Lower leg skin (tissue), 3 donors: ENCODE results near the gene CYTH3.

Experiments
- POLR2A ChIP-seq, 2 donors: fragments of 450-650 bp; IDR thresholded peaks; one replicate each; pipeline ENCODE4 v1.6.1; 2016 to 2017; ENCODE audit warnings: antibody characterized with exemption in 2 of 2, mild to moderate bottlenecking in 1 of 2, moderate library complexity in 1 of 2
- TF ChIP-seq, protein P1 (sequence below), 3 donors: fragments of 450-650 bp; IDR thresholded peaks; one replicate each; pipeline ENCODE4 v1.5.1; 2016; ENCODE audit warnings: antibody characterized with exemption in 3 of 3, mild to moderate bottlenecking in 3 of 3, moderate library complexity in 2 of 3

DNA sequence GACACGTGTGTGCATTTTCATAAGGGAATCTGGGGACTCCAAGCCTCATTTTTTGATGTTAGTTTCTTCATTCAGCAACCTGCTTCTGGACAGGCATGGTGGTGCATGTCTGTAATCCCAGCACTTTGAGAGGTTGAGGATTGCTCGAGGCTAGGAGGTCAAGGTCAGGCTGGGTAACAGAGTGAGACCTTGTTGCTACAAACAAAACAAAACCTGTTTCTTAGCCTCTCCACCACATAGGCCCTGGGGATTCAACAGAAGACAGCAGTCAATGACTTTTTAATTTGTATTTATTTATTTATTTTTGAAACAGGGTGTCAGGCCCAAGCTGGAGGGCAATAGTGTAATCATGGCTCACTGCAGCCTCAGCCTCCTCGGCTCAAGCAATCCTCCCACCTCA lies 6.9 kb upstream of the CYTH3 start:
- TF ChIP-seq, protein P1, sequence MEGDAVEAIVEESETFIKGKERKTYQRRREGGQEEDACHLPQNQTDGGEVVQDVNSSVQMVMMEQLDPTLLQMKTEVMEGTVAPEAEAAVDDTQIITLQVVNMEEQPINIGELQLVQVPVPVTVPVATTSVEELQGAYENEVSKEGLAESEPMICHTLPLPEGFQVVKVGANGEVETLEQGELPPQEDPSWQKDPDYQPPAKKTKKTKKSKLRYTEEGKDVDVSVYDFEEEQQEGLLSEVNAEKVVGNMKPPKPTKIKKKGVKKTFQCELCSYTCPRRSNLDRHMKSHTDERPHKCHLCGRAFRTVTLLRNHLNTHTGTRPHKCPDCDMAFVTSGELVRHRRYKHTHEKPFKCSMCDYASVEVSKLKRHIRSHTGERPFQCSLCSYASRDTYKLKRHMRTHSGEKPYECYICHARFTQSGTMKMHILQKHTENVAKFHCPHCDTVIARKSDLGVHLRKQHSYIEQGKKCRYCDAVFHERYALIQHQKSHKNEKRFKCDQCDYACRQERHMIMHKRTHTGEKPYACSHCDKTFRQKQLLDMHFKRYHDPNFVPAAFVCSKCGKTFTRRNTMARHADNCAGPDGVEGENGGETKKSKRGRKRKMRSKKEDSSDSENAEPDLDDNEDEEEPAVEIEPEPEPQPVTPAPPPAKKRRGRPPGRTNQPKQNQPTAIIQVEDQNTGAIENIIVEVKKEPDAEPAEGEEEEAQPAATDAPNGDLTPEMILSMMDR (IDR thresholded peaks at IDR 0.05): no peak
- TF ChIP-seq POLR2A (IDR thresholded peaks at IDR 0.05): no peak
